Activated effector memory CD4-positive, alpha-beta T cell treated with anti-CD3 and anti-CD28 coated beads, Interleukin-2, amount 50 U/mL, for 16 hours (primary cell): ENCODE results near the gene HELZ.
"Not testable (repeated sequence)": the region's sequence is repeated elsewhere in the genome, so short reads cannot be mapped to it uniquely, and the experiment has no call there.

Experiments used
- DNase-seq: peaks from one replicate; pipeline ENCODE4 v3.0.0-alpha.2; 2020

HELZ gene

DNA sequence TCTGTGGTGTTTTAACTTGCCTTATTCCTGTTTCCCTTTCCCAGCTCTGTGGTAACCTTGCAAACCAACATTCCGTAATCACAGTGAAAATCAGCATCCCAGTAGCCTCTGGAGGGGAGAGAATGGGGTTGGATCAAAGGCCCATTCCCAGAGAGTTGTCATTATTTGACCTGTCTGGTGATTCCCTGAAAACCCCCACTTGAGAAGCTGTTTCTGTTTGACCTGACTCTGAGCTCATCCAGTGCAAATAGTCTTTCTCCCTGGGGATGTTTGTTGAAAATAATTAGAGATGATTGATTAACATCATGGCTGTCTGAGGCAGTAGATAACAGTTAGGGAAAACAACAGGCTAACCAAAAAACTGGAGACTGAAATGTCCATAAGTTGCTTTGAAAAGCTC, 197.6 kb downstream of the HELZ start:
- no peak for DNase-seq

DNA sequence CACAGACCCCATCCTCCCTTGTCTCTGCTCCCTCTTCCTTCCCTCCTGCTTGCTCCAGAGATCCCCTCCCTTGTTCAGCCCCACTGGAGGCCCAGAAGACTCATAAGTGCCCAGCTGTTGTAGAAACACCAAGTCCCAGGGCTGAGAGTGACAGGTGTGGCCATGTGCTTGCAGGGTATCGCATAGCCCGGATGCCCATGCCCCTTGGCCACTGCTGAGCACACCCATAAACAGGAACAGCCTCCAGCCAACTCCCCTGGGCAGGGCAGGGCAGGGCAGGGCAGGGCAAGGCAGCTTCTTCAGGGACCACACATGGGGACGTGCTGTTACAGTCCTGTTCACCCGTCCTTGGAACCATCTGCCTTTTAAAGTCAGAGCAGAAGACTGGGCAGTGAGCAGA, 198.6 kb downstream of the HELZ start:
- no peak for DNase-seq

DNA sequence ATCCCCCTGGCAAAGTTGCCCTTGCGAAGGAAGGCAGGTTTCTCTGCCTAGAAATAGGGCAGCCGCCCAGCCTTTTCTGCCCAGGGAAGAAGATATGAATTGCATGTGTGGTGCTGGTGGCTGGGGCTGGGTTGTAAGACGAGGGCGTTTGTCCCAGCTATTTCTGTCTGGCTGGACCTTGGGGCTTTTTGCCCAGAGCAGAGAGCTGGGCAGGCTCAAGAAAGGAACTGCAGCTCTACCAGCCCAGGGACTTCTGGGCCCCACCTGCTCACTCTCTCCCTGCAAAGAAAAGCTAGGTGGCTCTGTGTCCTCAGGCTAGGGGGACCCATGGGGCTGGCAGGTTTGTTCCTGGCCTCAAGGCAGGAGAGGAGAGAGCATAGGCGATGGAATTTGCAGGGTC, 200.1 kb downstream of the HELZ start:
- no peak for DNase-seq

- no peak for DNase-seq
These were observed 200.8 kb downstream of the HELZ start, which contains the start of gene CACNG1 for GRCh38 chr17:67044016-67044772. CACNG1 (plus strand) TSS chr17:67044554; CDS start chr17:67044661, 107 bp downstream.

- no peak for DNase-seq
These were observed 201.7 kb downstream of the HELZ start for GRCh38 chr17:67043283-67043682.

DNA sequence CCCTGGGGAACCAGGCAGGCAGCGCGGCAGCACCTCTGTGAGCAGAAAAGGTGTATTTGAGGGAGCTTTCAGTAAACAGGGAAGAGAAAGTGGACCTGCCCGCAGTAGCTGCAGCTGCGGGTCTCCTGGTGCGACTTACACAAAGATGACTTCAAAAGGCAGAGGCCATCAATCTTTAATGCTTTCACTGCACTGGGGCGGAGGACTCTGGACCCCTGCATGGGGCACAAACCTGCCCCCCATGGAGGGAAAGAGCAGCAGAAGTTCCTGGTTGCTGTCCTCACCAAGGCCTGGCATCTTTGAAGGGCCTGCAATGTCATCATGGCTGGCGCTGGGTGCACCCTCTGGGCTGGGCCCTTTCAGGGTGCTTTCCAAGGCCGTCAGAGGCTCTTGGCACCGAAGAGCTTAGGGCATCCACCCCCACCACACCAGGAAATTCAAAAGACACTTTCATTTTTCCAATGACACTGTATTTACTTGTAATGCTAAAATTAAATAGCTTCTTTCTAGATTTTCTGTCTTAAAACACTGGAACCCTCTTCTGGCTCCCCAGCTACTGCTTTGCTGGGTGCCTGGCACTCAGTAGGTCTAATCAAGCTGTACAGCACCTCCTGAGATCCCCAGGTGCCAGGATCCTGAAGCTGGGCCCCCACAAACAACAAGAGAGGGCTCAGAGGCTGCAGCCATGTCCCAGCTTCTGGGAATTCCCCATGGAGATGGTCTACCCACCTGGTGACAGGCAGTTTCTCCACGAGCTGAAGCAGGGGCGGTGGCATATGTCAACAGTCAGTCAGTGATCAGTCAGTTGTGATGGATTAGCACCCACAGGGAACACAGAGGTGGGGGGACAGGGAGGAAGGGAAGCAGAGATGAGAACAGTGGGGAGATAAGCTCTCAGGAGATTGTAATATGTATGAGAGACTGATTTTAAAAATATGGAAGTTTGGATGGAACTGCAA, 202.8 kb downstream of the HELZ start:
- DNase-seq, result no peak

DNA sequence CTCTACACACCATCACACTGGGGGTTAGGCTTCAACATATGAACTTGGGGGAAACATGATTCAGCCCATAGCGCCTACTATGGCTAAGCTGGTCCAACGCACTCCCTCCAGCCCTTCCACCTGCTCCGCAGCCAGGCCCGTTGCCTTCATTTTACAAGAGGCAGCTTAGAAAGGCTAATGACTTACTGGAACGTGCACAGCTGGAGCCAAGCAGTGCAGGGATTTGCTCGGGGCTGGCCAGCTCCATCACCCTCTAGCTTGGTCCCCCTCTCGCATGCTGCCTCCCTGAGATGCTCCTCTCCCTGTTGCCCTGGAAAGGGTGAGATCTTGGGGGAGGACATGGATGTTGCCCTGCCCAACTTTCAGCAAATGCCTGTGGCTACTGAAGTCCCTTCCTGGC, 203.5 kb downstream of the HELZ start:
- no peak for DNase-seq

GRCh38 chr17:67041119-67041518, 203.9 kb downstream of the HELZ start:
- not testable (repeated sequence) for DNase-seq

DNA sequence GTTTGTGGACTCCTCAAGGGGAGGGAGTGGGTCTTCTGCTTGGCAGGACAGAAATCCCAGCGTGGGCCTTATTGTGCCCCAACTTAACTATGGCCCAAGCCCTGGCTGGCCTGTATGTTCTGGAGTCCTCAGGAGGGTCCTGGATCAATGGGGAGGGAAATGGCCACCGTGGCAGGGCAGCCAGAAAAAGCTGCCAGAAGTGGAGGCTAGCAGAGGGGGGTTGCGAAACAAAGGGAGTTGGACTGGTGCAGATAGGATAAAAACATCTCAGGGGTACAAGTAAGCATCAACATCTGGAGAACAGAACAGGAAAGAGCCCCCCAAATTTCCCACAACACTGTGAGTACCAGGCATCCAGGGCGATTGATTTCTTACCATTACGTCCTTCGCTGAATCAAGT, 204.3 kb downstream of the HELZ start:
- DNase-seq, result no peak

- DNase-seq, result no peak
These were observed 206.1 kb downstream of the HELZ start for GRCh38 chr17:67038861-67039365.

GRCh38 chr17:67035131-67036083, 209.6 kb downstream of the HELZ start:
- DNase-seq, result no peak

DNA sequence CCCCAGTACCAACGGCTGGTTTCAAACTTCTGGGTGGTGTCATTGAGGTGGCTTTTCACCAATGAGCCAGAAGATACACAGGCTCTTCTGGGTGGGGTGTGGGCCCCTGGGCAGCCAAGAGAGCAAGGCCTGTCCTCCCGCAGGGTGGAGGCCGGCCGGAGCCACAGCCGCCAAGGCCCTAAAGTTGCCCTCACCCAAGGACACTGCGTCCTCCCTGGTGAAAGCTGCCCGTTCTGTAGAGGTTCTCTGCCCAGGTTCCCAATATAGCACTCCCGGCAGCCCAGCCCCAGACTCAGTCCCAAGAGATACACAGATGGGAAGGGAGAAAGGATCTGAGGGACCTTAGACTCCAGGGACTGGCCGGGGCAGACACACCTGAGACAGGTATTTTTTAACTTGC, 211.4 kb downstream of the HELZ start:
- no peak for DNase-seq

- no peak for DNase-seq
These were observed 212.0 kb downstream of the HELZ start for GRCh38 chr17:67032985-67033384.

GRCh38 chr17:67032382-67032781, 212.6 kb downstream of the HELZ start:
- DNase-seq, result no peak

DNA sequence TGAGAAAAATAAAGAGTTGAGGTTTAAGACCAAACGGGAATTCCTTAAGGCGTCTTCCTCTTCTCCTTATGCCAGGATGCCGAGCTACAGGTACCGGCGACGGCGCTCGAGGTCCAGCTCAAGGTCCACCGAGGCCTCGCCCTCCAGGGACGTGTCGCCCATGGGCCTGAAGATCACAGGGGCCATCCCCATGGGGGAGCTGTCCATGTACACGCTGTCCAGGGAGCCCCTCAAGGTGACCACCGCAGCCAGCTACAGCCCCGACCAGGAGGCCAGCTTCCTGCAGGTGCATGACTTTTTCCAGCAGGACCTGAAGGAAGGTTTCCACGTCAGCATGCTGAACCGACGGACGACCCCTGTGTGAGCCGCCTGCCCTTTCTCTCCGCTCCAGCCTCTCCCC, 214.4 kb downstream of the HELZ start:
- no peak for DNase-seq

GRCh38 chr17:67027031-67027628, 217.9 kb downstream of the HELZ start:
- DNase-seq, result no peak

DNA sequence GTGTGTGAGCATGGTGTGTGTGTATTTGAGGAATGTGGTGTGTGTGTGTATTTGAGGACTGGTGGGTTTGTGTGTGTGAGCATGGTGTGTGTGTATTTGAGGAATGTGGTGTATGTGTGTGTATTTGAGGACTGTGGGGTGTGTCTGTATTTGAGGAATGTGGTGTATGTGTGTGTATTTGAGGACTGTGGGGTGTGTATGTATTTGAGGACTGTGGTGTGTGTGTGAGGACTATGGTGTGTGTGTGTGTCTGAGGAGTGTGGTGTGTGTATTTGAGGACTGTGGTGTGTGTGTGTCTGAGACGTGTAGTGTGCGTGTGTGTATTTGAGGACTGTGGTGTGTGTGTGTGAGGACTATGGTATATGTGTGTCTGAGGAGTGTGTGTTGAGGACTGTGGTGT, 218.7 kb downstream of the HELZ start:
- DNase-seq, result no peak

DNA sequence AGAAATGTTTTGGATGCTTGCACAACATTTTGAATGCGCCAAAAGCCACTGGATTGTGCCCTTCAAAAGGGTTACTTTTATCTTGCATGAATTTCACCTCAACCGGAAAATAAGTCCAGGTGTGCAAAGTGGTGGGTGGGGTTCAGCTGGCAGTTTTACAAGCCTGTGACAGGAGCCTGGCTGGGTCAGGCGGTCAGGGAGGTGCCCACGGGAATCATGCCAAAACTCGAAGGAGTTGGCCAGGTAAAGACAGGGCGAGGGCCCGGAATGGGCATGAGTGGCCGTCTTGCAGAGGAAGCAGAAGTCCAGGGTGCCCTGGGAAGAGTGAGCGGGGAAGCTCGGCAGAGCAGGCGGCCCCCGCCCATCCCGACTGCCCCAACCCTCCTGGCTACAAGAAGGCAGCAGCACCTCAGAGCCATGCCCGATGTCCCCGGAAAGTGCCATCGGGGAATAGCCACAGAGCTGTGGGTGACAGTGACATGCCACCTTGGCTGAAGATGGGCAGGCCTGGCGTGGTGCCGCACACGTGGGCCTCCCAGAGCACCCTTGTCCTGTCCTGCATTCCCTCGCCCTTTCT, 219.7 kb downstream of the HELZ start:
- DNase-seq, result no peak

GRCh38 chr17:67024736-67025135, 220.3 kb downstream of the HELZ start:
- no peak for DNase-seq

DNA sequence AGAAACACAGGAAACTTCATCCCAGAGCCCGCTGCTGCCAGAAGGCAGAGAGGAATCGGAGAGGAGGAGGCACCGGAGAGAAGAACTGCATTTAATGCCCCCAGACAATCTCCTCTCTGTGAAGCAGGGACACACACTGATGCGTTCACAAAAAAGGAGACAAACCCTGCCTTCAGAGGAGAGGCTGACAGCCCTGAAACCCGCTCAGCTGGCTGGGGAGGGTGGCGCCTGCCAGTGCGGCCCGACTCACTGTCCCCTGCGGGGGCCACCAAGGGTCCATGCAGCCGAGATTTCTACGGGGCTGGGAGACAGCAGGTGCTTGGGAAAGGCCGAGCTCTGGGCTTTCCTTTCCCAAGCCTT, 222.6 kb downstream of the HELZ start:
- DNase-seq, result no peak

GRCh38 chr17:67021743-67022450, 223.1 kb downstream of the HELZ start:
- DNase-seq, result no peak
